Astrocyte of the cerebellum (primary cell): Measurements from ENCODE around the gene ZBBX.

Experiments used
- DNase-seq: peaks from one replicate; pipeline ENCODE4 v3.0.0-alpha.2; 2011; ENCODE audit warnings: low read depth
- H3K4me3 ChIP-seq: 2 replicates; pipeline ENCODE4 v1.5.1; 2011; ENCODE audit warnings: mild to moderate bottlenecking, low read depth, low read length, moderate library complexity
- CTCF ChIP-seq: IDR thresholded peaks from 2 replicates; pipeline ENCODE4 v1.5.1; 2012; ENCODE audit warnings: low read length, low read depth, moderate library complexity, mild to moderate bottlenecking; ENCODE audit errors: missing control alignments
- in situ Hi-C: cut with HindIII; loops from 2 replicates; pipeline ENCODE4 v1.10.0; 2017; ENCODE audit warnings: low sequenced_read_pairs

ZBBX gene

GRCh38 chr3:167394003-167394402, 13.9 kb upstream of the ZBBX start:
- in situ Hi-C loops: no loop called here

DNA sequence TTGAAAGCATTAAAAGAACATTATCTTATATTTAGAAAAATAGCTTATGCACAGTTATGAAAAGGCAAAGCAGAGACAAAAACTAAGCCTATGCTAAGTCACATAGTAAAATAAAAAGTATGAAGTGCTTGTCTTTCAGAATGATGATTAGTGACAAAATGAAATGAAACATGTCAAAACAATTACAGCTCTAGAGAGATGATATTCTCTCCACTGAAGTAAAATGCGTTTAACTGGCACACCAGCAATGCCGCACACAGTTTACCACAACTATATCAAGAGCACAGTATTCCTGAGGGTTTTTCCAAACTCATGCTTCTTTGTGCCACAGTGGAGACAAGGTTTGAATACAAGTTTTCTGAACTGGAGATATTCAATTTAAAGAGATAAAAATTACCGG, 2.1 kb upstream of the ZBBX start:
- in situ Hi-C loops: no loop called here

More at GRCh38 chr3:167394003-167394402, 13.9 kb upstream of the ZBBX start:
- no peak for DNase-seq
- no peak for TF ChIP-seq CTCF
- H3K4me3 ChIP-seq: no peak overlapping the region

GRCh38 chr3:167375478-167375877, 4.6 kb downstream of the ZBBX start:
- H3K4me3 ChIP-seq: no peak overlapping the region
- DNase-seq: no peak
- in situ Hi-C loops: no loop called here
- TF ChIP-seq CTCF: no peak

More for the DNA sequence above, 2.1 kb upstream of the ZBBX start:
- H3K4me3 ChIP-seq: no peak overlapping the region
- DNase-seq: no peak
- TF ChIP-seq CTCF: no peak

DNA sequence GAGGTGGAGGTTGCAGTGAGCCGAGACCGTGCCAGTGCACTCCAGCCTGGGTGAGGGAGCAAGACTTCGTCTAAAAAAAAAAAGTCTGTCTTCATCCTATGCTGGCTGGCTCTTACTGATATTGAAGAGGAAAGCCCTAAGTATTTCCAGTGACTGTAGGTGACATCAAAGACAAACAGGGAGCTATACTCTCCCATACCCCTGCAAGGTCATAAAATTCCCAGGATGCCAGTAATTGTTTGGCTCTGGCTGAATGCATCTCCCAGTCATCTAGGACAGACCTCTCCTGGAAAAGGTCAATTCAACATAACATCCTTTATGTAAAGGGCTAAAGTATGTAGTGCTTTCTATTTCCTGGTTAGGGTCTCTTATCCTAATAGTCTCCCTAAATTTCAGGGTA, 8.0 kb downstream of the ZBBX start:
- DNase-seq: no peak
- H3K4me3 ChIP-seq: no peak overlapping the region
- TF ChIP-seq CTCF: no peak
- in situ Hi-C loops: no loop called here

DNA sequence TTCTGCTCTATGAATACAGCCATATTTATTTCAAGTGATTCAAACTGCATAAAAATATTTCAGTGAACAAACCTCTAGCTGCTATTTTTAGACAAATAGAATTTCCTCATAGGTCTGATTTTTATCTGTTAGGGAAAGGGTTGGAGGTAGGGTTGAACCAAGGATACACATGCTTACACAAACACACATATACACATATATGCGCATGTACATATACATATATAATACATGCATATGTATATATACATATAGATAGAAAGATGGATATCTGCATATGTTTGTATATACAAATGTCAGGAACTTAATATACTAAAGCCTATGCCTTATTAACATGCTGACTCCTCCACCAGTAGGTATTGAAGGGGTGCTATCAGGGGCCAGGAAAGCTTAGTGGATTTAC, 18.1 kb downstream of the ZBBX start:
- H3K4me3 ChIP-seq: no peak overlapping the region
- no peak for TF ChIP-seq CTCF
- in situ Hi-C loops: no loop called here
- DNase-seq: no peak

DNA sequence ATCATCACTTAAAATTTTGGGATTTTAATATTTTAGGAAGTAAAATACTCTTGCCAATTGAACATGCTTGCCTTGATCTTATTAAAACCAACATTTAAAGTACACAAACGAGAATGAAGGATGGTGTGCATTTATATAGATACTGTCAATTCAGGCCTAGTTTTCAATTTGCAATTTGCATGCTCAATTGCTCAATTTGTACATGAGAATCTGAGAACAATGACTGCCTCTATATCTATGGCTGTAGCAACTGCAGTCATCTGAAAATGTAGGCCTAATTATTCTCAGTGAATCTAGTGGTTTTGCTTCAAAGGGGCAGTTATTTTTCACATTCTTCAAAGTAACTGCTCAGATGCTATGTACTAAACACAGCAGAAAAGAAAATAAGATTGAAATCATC, 18.8 kb downstream of the ZBBX start:
- H3K4me3 ChIP-seq: no peak overlapping the region
- no peak for DNase-seq
- in situ Hi-C loops: no loop called here
- no peak for TF ChIP-seq CTCF

DNA sequence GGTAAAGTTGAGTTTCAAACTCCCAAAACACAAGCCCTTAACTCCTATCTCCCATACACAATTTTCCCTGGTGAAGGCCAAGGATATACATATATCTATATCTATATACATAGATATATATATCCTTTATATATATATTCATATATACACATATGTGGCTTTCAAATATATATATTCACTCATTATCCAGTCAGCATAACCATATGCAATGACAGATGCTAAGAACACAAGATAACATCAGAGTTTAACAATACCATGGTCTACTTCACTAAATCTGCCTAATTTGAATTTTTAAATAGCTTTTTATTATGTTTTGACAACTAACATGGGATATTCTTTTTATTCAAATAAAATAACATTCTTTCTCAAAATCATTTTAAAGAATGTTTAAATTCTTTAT, 24.7 kb downstream of the ZBBX start:
- DNase-seq: no peak
- no peak overlapping the region for H3K4me3 ChIP-seq
- in situ Hi-C loops: no loop called here
- TF ChIP-seq CTCF: no peak
